ENCODE data around the gene CEP95.

Gene CEP95

GRCh38 chr17:64536913-64537312, 30.1 kb downstream of the CEP95 start:
- TF ChIP-seq CTCF (IDR thresholded peaks at IDR 0.05; ENCODE audit: low read depth, low read length): no peak
- no peak for TF ChIP-seq EZH2phosphoT487 (IDR thresholded peaks at IDR 0.05; ENCODE audit: low read depth)
- Histone ChIP-seq H3K9ac (ENCODE audit: low read length) (no peak overlapping the region), H3K4me3 (ENCODE audit: low read length) (no peak overlapping the region), H3K79me2 (ENCODE audit: low read length) (no peaks in the 10 kb centered on the region), H3K27ac (ENCODE audit: low read length) (no peak overlapping the region), H3K4me2 (ENCODE audit: low read length) (no peak overlapping the region), H4K20me1 (ENCODE audit: insufficient read depth, low read length) (no peaks in the 10 kb centered on the region), H3K27me3 (ENCODE audit: low read depth, low read length) (no peaks in the 10 kb centered on the region), H3K9me3 (ENCODE audit: insufficient read depth, low read length) (no peaks in the 10 kb centered on the region), H3K4me1 (ENCODE audit: low read length) (no peaks in the 10 kb centered on the region), H2AFZ (ENCODE audit: low read depth, low read length) (no peak overlapping the region), H3K36me3 (replicated peaks; ENCODE audit: low read depth, low read length) (peaks cover 72% of the 10 kb centered on the region)

- no peak for TF ChIP-seq CTCF (IDR thresholded peaks at IDR 0.05; ENCODE audit: low read depth, low read length)
- TF ChIP-seq EZH2phosphoT487 (IDR thresholded peaks at IDR 0.05; ENCODE audit: low read depth): no peak
- Histone ChIP-seq H3K9ac (ENCODE audit: low read length) (no peak overlapping the region), H3K36me3 (replicated peaks; ENCODE audit: low read depth, low read length) (peaks cover 70% of the 10 kb centered on the region), H3K4me1 (ENCODE audit: low read length) (no peaks in the 10 kb centered on the region), H3K27me3 (ENCODE audit: low read depth, low read length) (no peaks in the 10 kb centered on the region), H3K9me3 (ENCODE audit: insufficient read depth, low read length) (no peaks in the 10 kb centered on the region), H2AFZ (ENCODE audit: low read depth, low read length) (no peak overlapping the region), H3K79me2 (ENCODE audit: low read length) (no peaks in the 10 kb centered on the region), H3K4me2 (ENCODE audit: low read length) (no peak overlapping the region), H3K4me3 (ENCODE audit: low read length) (no peak overlapping the region), H4K20me1 (ENCODE audit: insufficient read depth, low read length) (no peaks in the 10 kb centered on the region), H3K27ac (ENCODE audit: low read length) (no peak overlapping the region)
These were observed 30.7 kb downstream of the CEP95 start for GRCh38 chr17:64537488-64537887.

- Histone ChIP-seq H3K9me3 (ENCODE audit: insufficient read depth, low read length) (no peaks in the 10 kb centered on the region), H4K20me1 (ENCODE audit: insufficient read depth, low read length) (no peaks in the 10 kb centered on the region), H2AFZ (ENCODE audit: low read depth, low read length) (no peak overlapping the region), H3K4me2 (ENCODE audit: low read length) (no peak overlapping the region), H3K9ac (ENCODE audit: low read length) (no peak overlapping the region), H3K27ac (ENCODE audit: low read length) (no peak overlapping the region), H3K4me1 (ENCODE audit: low read length) (no peaks in the 10 kb centered on the region), H3K36me3 (replicated peaks; ENCODE audit: low read depth, low read length) (peaks cover 67% of the 10 kb centered on the region), H3K4me3 (ENCODE audit: low read length) (no peak overlapping the region), H3K27me3 (ENCODE audit: low read depth, low read length) (no peaks in the 10 kb centered on the region), H3K79me2 (ENCODE audit: low read length) (no peaks in the 10 kb centered on the region)
- TF ChIP-seq EZH2phosphoT487 (IDR thresholded peaks at IDR 0.05; ENCODE audit: low read depth): no peak
- TF ChIP-seq CTCF (IDR thresholded peaks at IDR 0.05; ENCODE audit: low read depth, low read length): no peak
These were observed 31.8 kb downstream of the CEP95 start for GRCh38 chr17:64538508-64539130.

GRCh38 chr17:64540118-64540776, 33.5 kb downstream of the CEP95 start:
- no peak overlapping the region for H3K4me3 ChIP-seq (ENCODE audit: low read length)
- no peaks in the 10 kb centered on the region for H3K27me3 ChIP-seq (ENCODE audit: low read depth, low read length)
- TF ChIP-seq EZH2phosphoT487 (IDR thresholded peaks at IDR 0.05; ENCODE audit: low read depth) (no peak), CTCF (IDR thresholded peaks at IDR 0.05; ENCODE audit: low read depth, low read length) (no peak)
- H3K4me1 ChIP-seq (ENCODE audit: low read length): no peaks in the 10 kb centered on the region
- no peaks in the 10 kb centered on the region for H3K9me3 ChIP-seq (ENCODE audit: insufficient read depth, low read length)
- no peak overlapping the region for H3K9ac ChIP-seq (ENCODE audit: low read length)
- peaks cover 51% of the 10 kb centered on the region for H3K36me3 ChIP-seq (replicated peaks; ENCODE audit: low read depth, low read length)
- H3K27ac ChIP-seq (ENCODE audit: low read length): no peak overlapping the region
- H4K20me1 ChIP-seq (ENCODE audit: insufficient read depth, low read length): no peaks in the 10 kb centered on the region
- no peak overlapping the region for H2AFZ ChIP-seq (ENCODE audit: low read depth, low read length)
- H3K79me2 ChIP-seq (ENCODE audit: low read length): no peaks in the 10 kb centered on the region
- no peak overlapping the region for H3K4me2 ChIP-seq (ENCODE audit: low read length)
